H7 (cell line): ENCODE data around the gene SOBP. TPM values are rescaled to one million over a fixed set of nuclear protein-coding genes. Genes with fewer than 3 reads are reported as not detected.
A peak's percentile ranks its signal among the peaks of the same experiment; 100 is the strongest.
"Not testable (repeated sequence)": the region's sequence is repeated elsewhere in the genome, so short reads cannot be mapped to it uniquely, and the experiment has no call there.

ENCODE experiments used
- DNase-seq: peaks from one replicate; pipeline ENCODE4 v3.0.0; 2012
- H3K27me3 ChIP-seq: 2 replicates; pipeline ENCODE4 v1.6.0; 2011; ENCODE audit warnings: mild to moderate bottlenecking, low read length; ENCODE audit not compliant: control insufficient read depth, insufficient read depth
- H3K36me3 ChIP-seq: replicated peaks from 2 replicates; pipeline ENCODE4 v1.5.1; 2011; ENCODE audit warnings: low read length; ENCODE audit not compliant: control insufficient read depth, insufficient read depth
- H3K4me3 ChIP-seq: 2 replicates; pipeline ENCODE4 v1.5.1; 2011; ENCODE audit warnings: low read depth, mild to moderate bottlenecking, control low read depth, low read length, moderate library complexity; ENCODE audit not compliant: insufficient read depth
- total RNA-seq: library from RNA; depleted of rRNA; stranded (reverse); fragments of >200 nt; shearing (Covaris generic); gene quantifications from 2 replicates; pipeline ENCODE4 v1.2.3, GENCODE V29; 2014

Gene SOBP
- total RNA-seq, 1 experiment from 2014 or later = 1.3 TPM

DNA sequence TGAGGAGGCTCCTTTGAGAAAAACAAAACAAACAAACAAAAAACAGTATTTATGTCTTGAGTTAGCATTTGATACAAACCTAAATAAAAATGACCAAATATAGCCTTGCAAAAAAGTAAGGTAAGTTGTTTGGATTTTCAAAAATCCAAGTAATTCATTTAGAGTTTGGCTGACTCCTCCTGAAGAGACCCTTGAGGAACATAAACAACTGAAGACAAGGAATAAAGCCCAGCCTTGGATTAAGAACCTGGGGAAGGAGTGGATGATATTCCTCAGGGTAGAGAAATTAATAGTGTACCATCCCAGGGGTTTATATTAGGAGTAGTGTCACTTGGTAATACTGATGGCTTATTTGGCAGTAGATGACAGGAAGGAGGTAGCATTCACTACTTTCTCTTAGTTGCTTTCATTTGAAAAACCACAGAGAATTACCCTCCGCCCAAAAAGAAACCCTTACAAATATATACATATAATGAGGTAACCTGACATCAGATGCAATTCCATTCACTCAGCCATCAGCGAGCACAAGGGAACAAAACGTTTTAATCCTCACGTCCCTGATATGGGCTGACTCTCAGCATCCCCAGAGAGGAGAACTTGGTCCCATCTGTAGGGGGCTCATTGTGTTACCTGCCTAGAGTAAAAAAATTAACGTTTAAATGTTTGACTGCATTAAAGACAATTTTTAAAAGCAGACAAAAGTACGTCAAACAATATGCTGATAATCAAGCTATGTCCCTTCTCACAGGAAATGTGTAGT lies 57.0 kb downstream of the SOBP start:
- DNase-seq = no peak
- no peak overlapping the region for H3K4me3 ChIP-seq
- H3K36me3 ChIP-seq = no peaks in the 10 kb centered on the region
- H3K27me3 ChIP-seq = no peaks in the 10 kb centered on the region

GRCh38 chr6:107547451-107547840 lies 57.5 kb downstream of the SOBP start:
- no peak for DNase-seq
- no peaks in the 10 kb centered on the region for H3K36me3 ChIP-seq
- no peaks in the 10 kb centered on the region for H3K27me3 ChIP-seq
- no peak overlapping the region for H3K4me3 ChIP-seq

DNA sequence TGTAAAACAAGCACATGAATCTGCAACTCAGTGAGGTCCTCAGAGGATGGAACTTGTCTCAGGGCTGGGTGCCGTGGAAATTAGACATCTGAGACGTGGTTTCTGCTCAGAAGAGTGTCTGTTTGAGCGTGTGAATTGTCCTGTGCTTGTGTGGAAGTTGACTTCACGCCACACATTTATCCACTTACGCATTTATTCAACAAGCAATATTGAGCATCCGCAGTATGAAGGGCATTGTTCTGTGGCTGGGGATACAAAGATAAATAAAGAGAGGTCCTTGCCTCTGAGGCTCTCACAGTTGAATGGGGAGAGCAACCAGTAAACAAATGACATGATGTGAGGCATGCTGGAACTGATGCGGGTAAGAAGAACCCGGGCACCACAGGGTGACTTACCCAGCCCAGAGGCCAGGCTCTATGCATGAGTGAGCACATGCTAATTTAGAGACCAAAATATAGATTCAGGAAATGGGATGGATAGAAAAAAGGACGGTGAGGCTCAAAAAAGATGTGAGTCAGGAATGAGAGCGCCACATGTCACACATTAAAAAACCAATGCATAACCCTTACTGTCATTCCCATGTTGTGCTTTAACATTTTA lies 60.4 kb downstream of the SOBP start:
- no peaks in the 10 kb centered on the region for H3K36me3 ChIP-seq
- H3K27me3 ChIP-seq = no peaks in the 10 kb centered on the region
- no peak for DNase-seq
- no peak overlapping the region for H3K4me3 ChIP-seq

- no peak for DNase-seq
- H3K36me3 ChIP-seq = no peaks in the 10 kb centered on the region
- H3K4me3 ChIP-seq = no peak overlapping the region
- H3K27me3 ChIP-seq = no peaks in the 10 kb centered on the region
These were observed 61.0 kb downstream of the SOBP start for GRCh38 chr6:107550906-107551305.

DNA sequence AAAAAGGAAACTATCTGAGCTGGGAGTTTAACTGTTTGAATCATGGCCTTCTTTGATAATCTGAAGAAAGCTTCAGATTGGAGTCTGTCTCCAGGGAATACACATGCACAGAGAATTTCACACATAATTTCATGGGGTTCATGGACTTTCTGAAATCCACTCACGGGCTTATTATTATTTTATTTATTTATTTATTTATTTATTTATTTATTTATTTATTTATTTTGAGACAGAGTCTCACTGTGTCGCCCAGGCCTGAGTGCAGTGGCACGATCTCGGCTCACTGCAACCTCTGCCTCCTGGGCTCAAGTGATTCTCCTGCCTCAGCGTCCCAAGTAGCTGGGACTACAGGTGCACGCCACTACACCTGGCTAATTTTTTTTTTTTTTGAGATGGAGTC lies 63.2 kb downstream of the SOBP start:
- H3K4me3 ChIP-seq, H3K36me3 ChIP-seq, DNase-seq, H3K27me3 ChIP-seq: not testable (repeated sequence)

DNA sequence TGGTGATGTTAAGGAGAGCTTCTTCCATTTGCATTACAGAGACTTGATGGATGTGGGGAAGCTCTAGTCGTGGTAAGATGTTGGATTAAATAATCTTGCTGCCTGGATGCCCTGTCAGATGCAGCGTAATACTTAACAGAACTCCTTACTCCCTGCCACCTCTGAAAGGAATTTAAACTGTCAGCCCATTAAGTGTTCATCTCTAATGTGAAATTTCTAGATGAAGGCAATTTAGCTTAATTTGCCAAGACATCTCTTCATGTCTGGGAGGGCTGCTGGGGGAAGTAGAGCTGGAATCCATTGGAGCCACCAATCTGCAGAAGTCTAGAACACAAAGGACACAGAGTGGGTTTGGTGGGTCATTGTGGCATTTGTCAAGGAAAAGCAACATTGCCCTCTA lies 64.4 kb downstream of the SOBP start:
- H3K4me3 ChIP-seq = no peak overlapping the region
- no peaks in the 10 kb centered on the region for H3K36me3 ChIP-seq
- no peak for DNase-seq
- no peaks in the 10 kb centered on the region for H3K27me3 ChIP-seq

DNA sequence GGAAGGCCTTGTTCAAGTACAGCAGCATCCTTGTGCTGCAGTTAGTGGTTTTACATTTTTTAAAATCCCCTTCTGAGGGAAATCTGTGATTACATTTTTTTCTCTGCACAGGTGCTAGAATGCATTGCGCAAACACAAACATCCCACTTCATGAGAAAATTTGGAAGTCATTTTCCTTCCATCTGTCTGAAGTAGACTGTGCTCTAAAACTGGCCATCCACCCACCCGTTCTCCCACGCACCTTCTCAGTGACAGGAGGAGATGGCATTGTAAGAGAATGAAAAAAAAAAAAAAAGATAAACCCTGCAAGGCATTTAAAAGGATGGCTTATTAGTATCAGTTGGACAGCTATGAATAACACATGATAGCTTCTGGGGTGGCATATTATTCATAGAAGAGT lies 65.0 kb downstream of the SOBP start:
- DNase-seq = no peak
- no peaks in the 10 kb centered on the region for H3K27me3 ChIP-seq
- no peak overlapping the region for H3K4me3 ChIP-seq
- no peaks in the 10 kb centered on the region for H3K36me3 ChIP-seq

GRCh38 chr6:107555449-107555848 lies 65.5 kb downstream of the SOBP start:
- no peak for DNase-seq
- Histone ChIP-seq H3K27me3 (no peaks in the 10 kb centered on the region), H3K36me3 (no peaks in the 10 kb centered on the region), H3K4me3 (no peak overlapping the region)

- Histone ChIP-seq H3K36me3 (no peaks in the 10 kb centered on the region), H3K27me3 (no peaks in the 10 kb centered on the region), H3K4me3 (no peak overlapping the region)
- no peak for DNase-seq
These were observed 66.2 kb downstream of the SOBP start for GRCh38 chr6:107556082-107556481.

DNA sequence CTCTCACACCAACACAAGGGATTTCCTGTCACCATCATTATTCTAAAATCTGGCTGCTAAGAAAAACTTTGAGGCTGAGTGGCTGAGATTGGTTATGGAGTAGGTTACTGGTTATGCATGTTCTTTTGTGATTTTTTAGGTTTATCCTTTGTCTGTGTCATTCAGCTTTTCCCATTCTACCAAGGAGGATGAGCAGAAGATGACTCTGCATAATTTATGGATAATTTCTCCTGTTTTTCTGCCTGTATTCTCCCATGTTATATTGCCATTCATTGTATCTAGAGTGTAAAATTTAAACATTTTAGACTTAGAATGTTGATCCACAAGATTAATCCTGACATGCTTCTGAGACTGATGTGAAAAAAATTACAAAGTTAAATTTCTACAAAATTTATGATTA lies 67.8 kb downstream of the SOBP start:
- Histone ChIP-seq H3K4me3 (no peak overlapping the region), H3K27me3 (no peaks in the 10 kb centered on the region), H3K36me3 (no peaks in the 10 kb centered on the region)
- DNase-seq = no peak

DNA sequence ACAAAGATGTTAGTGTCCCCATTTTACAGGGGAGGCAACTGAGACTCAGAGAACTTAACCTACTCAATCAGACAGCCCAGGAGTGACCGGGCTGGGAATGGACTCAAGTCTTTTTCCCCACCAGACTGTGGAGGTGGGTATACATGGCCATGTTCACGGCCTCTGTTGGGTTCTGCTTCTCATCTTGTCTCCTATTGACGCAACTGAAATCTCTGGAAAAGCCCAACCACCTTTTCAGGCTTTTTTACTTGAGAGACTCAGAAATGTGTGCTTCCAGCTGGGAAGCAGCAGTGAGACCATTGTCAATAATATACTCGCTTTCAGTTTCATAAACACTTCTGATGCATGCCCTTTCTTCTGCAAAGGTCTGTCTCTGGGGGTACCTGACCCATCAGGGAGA lies 70.7 kb downstream of the SOBP start:
- peak; percentile 41 for DNase-seq
- no peak overlapping the region for H3K4me3 ChIP-seq

GRCh38 chr6:107561306-107561705 lies 71.4 kb downstream of the SOBP start:
- H3K27me3 ChIP-seq = no peaks in the 10 kb centered on the region
- H3K4me3 ChIP-seq = no peak overlapping the region
- DNase-seq = peak; percentile 36
- H3K36me3 ChIP-seq = no peaks in the 10 kb centered on the region

More for the DNA sequence above, 70.7 kb downstream of the SOBP start:
- Histone ChIP-seq H3K36me3 (no peaks in the 10 kb centered on the region), H3K27me3 (no peaks in the 10 kb centered on the region)

GRCh38 chr6:107563694-107564588 lies 74.0 kb downstream of the SOBP start:
- no peak for DNase-seq
- no peak overlapping the region for H3K4me3 ChIP-seq
- no peaks in the 10 kb centered on the region for H3K36me3 ChIP-seq
- H3K27me3 ChIP-seq = no peaks in the 10 kb centered on the region

- no peak overlapping the region for H3K4me3 ChIP-seq
- no peak for DNase-seq
- no peaks in the 10 kb centered on the region for H3K27me3 ChIP-seq
- no peaks in the 10 kb centered on the region for H3K36me3 ChIP-seq
These were observed 74.7 kb downstream of the SOBP start for GRCh38 chr6:107564589-107564951.
